OCI-M1 (cell line): ENCODE measurements around the gene RPTOR.
"Not testable (repeated sequence)": the region's sequence is repeated elsewhere in the genome, so short reads cannot be mapped to it uniquely, and the experiment has no call there.

ENCODE experiments used
- DNase-seq: peaks from one replicate; lab custom pipeline; 2025; lab: John Stamatoyannopoulos, UW

RPTOR gene, protein sequence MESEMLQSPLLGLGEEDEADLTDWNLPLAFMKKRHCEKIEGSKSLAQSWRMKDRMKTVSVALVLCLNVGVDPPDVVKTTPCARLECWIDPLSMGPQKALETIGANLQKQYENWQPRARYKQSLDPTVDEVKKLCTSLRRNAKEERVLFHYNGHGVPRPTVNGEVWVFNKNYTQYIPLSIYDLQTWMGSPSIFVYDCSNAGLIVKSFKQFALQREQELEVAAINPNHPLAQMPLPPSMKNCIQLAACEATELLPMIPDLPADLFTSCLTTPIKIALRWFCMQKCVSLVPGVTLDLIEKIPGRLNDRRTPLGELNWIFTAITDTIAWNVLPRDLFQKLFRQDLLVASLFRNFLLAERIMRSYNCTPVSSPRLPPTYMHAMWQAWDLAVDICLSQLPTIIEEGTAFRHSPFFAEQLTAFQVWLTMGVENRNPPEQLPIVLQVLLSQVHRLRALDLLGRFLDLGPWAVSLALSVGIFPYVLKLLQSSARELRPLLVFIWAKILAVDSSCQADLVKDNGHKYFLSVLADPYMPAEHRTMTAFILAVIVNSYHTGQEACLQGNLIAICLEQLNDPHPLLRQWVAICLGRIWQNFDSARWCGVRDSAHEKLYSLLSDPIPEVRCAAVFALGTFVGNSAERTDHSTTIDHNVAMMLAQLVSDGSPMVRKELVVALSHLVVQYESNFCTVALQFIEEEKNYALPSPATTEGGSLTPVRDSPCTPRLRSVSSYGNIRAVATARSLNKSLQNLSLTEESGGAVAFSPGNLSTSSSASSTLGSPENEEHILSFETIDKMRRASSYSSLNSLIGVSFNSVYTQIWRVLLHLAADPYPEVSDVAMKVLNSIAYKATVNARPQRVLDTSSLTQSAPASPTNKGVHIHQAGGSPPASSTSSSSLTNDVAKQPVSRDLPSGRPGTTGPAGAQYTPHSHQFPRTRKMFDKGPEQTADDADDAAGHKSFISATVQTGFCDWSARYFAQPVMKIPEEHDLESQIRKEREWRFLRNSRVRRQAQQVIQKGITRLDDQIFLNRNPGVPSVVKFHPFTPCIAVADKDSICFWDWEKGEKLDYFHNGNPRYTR (N-terminal part only)

DNA sequence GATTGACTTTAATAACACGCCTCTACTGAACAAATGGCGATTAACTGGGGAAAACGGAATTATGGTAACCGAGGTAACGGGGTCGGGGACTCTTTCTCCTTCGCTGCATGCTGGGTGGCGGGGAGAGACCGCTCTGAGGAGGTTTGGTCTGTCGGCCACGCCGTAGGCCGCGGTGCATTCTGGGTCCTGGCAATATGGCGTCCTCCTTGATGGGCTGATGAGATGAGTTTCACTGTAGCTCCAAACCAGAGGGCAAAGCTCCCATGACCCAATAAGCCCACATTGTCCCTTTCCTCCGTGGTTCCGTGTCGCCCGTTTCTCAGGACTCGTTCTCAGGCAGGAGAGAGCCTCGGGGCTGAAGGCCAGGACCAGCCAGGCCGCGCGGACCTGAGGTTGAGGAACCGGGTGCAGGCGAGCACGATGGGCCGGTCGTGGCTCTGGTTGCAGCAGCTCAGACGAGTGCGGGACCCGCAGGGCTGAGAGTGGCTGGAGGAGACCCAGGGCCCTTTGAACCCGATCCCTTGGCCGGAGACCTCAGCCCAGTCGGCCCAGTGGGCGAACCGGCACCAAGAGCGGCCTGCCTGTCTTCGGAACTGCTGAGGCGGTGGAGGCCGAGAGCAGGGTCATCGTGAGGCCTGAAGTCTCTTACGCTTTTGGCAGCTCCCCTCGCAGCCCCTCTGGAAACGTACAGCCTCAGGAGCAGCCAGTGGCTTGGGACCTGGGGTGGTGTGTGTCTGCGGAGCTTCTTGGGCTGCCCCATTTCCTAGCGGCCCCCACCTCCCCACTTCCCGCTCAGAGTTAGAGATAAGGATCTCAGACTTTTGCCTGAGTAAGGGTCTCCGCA is at the start of gene RPTOR:
Gene RPTOR, plus strand, starts transcription at position 184 of the 844 bp plus-strand sequence. CDS start 792 bp downstream, outside the sequence.
- DNase-seq: peak; percentile 94

DNA sequence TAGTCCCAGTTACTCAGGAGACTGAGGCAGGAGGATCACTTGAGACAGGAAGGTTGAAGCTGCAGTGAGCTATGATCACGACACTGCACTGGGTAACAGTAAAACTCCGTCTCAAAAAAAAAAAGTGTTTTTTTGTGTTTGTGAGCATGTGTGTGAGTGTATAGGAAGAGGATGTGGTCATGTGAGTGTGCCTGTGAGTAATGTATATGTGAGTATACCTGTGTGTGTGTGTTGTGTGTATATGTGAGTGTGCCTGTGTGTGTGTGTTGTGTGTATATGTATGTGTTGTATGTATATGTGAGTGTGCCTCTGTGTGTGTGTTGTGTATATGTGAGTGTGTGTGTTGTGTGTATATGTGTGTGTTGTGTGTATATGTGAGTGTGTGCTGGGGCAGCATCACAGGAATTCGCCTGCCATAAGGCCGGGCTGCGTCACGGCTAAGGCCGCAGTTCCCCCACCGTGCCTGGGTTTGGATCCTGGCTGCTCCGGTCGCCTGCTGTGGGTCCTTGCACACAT is 46.9 kb upstream of the RPTOR start:
- DNase-seq: no peak

DNA sequence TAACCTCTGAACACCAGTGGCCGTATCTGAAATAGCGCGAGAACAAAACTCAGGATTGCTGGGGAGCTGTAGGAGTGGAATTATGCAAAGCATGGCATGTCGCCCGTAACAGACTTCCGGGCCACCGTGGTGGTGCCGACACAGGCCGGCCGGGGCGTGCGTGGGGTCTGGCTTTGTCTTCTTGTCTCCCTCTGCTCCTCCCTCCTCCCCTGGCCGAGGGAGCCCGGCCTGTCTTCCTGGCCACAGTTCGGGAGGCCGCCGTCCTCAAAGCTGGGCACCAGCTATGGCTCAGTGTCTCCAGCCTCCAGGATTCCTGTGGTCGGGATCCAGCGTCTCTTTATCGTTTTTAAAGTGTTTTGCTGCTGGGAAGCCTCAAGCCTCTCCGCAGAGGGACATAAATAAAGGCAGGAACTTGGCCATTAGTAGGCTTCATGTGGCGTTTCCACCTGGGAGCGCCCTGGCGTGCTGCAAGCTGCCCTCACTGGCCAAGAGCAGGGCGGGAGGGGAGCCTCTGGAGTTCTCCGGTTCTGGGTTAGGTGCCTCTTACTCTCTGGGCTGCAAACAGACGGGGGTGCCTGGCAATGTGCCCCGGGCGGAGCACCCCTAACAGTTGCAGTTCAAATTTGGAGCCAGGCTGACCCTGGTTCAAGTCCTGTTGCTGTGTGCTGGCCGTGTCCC is 46.3 kb upstream of the RPTOR start:
- no peak for DNase-seq

DNA sequence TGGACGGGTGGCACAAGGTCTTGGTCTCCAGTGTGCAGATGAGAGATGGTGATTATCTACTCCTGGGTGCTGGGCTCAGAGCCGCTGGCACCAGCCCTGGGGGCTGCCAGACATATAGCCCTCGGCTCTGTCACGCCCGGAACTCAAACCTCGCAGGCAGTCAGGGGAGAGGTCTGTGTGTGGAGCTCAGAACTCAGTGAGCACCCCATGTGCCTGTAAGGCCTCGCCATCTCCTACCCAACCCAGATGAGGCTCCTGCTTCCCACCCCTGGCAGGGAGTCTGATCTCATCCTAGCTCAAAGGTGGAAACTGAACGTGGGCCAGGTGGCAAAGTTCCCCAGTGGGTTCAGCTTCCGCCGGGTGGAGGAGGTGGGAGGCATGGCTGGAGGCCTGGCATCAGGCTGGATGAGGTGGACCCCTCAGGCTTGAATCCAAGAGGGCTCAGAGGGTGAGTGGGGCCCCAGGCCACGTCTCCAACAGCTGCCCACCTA is 45.7 kb upstream of the RPTOR start:
- DNase-seq: no peak

DNA sequence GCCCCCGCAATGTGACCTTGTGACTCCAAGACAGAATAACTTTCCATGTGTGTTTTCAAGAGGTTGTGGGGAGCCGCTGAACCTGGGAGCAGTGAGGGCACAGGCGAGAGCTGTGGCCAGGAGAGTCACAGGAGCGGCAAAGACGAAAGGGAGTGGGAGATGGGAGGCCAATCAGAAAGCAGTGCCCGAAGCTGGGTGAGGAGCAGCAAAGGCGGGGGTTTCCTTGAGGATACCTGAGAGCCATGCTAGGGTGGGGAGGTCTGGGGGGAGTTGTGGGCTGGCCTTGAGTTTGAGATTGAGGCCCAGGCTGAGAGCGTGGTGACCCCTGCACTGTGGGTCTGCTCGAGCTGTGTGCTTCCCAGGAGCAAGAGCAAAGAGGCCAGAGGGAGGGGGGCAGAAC is 45.1 kb upstream of the RPTOR start:
- no peak for DNase-seq

DNA sequence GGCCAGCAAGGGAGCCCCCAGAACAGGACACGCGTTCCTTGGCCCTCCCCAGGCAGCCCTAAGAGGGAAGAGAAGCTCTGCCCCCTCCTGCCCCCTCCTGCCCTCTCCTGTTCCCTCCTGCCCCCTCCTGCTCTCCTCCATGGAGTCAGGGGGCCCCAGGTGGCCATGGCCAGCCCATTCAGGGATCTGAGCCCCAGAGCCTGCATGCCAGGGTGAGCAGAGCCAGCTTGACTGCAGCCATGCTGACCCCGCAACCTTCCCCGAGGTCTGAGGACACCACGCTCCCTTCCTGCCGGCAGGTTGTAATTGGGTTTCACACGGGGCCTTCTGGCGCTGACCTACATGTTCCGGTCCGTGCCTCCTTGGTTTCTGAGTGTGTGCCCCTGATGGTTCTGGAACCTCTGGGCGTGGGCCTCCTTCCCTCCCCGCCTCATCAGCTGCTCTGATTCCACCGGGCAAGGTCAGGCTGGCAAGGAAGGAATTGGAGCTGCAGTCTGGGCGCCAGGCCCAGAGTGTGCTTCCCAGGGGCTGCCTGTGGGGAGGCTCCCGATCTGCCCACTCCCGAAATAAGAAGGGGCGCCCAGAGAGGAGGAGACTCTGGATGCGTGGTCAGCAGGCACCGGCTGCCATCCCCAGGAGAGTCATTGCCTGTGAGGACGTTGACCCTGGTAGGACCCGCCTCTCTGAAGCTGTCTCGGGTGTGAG is 44.5 kb upstream of the RPTOR start:
- DNase-seq: no peak

DNA sequence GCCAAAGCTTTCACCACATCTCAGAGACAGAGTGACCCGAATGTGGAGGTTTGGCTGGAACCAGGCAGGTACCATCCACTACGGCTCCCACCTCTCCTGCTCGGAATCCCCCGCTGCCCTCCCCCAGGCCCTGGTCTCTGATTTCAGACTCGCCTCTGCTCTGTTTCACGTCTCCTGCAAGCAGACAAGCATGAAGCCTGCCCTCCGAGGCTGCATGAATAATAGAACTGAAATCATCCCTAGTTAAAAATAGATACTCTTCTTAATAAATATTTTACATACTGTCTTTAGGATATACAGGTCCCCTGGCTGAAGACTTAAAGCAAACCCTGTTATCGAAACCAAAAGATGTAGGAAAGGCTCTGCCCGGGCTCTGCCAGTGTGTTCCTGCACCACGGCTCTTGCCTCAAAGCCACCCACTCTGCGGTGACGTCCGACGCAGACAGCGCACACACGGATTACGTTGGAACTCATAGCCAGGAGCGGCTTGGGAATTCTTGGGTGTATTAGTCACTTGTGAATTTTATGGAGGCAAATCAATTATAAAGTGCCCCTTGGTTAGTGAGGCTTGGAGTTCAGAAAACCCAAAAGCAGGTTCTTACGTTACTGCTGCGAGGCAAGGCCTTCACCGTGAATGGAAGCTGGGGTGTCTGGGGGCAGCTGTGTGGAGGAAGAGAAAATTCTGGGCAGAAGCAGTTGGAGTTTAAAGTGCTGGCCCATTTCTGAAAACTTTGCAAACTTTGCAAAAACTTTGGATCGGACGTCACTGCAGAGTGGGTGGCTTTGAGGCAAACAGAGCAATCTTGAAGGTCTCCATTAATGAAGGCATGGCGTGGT is 42.7 kb upstream of the RPTOR start:
- DNase-seq: no peak

DNA sequence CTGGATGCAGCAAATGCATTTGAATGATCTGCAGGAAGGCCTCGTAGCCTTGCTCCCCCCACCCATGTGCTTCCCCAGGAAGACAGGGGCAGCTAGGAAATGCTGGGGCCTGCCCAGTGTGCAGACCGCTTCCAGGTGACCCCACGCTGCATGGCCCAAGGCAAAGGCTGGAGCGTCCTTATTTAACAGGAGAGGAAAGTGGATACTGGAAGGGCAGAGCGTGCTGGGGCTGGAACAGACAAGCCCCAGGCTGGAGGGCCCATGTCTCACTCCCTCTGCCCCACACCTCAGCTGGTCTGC is 42.1 kb upstream of the RPTOR start:
- no peak for DNase-seq

DNA sequence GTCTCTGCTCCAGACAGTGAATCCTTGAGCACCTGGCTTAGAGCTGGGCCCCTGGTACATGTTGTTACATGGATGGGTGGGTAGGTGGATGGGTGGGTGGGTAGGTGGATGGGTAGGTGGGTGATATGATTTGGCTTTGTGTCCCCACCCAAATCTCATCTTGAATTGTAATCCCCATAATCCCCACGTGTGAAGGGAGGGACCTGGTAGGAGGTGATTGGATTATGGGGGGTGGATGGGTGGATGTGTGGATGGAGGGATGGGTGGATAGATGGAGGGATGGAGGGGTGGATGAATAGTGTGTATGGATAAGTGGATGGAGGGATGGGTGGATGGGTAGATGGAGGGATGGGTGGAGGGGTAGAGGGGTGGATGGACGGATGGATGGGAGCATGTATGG is 41.6 kb upstream of the RPTOR start:
- DNase-seq: no peak

DNA sequence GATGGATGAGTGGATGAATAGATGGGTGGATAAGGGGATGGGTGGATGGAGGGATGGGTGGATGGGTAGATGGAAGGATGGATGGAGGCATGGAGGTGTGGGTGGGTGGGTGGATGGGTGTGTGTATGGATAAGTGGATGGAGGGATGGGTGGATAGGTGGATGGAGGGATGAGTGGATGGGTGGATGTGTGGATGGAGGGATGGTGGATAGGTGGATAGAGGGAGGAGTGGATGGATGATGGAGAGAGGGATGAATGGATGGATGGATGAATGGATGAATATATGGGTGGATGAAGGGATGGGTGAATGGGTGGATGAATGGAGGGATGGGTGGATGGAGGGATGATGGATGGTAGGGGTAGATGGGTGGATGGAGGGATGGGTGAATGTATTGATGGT is 40.7 kb upstream of the RPTOR start:
- no peak for DNase-seq

DNA sequence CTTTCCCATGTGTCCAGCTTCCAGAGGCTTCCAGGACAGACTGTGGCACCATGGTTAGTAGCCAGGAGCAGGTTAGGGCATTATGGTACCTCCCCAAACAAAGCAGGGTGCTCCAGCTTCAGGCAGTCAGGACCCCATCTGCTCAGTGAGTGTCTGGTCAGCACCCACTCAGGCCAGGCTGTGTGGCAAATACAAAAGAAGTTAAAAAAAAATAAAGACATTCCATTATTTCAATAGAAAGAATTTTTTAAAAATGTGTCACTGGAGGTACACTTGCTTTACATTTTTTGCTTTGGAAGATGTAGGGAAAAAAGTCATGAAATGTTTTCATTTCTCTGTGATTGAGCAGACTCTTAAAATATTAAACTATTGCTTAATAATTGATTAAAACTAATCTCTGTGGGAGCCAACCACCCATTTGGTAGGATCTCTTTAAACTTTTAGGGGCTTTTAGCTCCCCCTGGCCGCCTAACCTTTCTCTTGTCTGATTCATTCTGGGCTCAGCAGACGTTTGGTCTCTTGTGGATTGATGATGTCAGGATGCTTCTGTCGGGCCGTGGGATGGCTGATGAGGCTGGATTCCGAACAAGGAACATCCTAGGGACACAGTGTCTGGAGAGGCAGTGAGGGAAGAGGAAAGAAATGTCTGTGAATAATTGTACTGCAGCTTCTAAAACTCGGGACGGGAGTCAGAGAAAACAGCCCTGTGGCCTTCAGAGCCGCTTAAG is 39.8 kb upstream of the RPTOR start:
- DNase-seq: no peak

DNA sequence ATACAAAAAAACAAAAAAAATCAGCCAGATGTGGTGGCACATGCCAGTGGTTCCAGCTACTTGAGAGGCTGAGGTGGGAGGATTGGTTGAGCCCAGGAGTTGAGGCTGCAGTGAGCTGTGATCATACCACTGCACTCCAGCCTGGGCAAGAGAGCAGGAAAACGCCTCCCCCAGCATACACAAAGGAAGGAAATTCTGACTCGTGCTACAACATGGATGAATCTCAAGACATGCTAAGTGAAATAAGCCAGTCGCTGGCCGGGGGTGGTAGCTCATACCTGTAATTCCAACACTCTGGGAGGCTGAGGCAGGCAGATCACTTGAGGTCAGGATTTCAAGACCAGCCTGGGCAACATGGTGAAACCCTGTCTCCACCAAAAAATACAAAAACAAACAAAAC is 37.5 kb upstream of the RPTOR start:
- not testable (repeated sequence) for DNase-seq

DNA sequence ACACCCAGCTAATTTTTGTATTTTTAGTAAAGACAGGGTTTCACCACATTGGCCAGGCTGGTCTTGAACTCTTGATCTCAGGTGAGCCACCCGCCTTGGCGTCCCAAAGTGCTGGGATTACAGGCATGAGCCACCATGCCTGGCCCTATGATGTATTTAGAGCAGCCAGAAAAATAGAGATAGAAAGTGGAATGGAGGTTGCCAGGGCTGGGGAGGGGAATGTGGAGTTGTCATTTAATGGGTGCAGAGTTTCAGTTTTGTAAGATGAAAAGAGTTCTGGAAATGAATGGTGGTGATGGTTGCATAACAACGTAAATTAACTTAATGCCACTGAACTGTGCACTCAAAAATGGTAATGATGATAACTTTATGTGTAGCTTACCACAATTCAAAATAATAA is 36.7 kb upstream of the RPTOR start:
- no peak for DNase-seq

DNA sequence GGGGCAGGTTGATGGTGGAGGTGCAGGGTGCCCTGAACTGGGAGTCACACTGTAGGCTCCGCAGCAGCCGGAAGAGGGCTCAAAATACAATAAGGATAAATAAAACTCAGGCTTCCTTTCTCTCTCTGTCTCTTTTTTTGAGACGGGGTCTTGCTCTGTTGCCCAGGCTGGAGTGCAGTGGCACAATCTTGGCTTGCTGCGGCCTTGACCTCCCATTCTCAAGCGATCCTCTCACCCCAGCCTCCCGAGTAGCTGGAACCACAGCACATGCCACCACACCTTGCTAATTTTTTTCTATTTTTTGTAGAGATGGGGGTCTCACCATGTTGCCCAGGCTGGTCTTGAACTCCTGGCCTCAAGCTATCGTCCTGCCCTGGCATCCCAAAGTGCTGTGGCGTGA is 35.3 kb upstream of the RPTOR start:
- DNase-seq: no peak

DNA sequence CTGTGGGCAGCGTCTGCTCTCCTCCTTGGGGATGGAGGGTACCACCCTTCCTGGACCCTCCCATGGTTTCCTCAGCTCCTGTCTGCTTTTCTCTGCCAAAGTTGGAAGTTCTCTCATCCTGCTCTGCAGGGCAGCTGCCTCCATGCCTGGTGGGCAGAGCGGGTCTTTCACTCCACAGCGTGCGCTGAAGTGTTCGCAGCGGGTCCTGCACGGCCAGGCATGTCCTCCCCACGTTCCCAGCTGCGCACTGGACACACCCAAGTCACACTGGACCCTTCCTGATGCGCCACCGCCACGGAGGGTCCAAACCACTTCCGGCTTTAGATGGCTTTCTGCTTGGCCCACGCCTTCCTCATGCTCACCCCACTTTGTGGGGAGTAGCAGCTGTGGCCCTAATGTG is 34.5 kb upstream of the RPTOR start:
- no peak for DNase-seq

DNA sequence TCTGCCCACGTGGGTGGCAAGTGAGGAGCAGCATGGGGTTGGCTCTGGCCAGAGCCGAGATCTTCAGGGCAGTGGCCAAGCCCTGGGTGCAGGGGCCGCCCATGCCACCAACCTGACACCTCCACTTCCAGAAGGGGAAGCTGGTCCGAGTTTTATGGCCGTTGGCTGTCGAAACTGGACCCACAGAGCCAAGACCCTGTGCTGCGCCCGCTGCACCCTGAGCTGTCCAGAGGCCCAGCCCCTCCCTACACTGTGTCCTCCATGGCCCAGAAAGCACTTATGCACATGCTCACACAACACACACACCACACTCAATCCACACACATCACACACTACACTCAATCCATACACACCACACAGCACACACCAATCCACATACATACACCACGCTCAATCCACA is 33.9 kb upstream of the RPTOR start:
- no peak for DNase-seq

DNA sequence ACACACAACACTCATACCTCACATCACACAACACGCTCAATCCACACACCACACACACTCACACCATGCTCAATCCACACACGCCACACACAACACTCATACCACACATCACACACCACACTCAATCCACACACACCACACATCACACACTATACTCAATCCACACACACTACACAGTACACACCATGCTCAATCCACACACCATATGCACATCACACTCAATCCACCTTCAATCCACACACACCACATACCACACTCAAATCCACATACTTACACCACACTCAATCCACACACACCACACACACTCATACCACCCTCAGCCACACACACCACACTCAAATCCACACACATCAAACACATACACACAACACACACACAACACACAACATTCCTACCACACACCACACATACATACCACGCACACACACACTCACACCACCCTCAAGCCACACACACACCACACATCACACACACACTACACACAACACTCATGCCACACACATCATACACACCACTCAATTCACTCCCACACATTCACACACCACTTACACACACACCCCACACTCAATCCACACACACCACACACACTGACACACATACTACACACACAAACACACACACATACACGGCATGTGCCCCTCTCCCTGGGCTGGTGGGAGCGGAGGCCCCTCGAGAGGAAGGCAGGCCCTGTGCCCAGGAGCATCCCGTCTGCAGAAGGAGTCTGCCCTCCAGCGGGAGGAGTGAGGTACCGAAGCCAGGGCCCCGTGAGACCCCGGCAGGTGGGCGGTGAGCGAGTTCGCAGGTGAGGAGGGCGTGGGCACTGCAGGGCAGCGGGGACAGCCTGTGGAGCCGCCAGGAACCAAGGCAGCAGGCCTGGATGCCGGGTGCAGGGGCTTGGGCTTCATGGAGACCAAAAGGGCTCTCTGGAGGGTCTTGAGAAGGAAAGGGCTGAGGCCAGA is 33.1 kb upstream of the RPTOR start:
- no peak for DNase-seq

DNA sequence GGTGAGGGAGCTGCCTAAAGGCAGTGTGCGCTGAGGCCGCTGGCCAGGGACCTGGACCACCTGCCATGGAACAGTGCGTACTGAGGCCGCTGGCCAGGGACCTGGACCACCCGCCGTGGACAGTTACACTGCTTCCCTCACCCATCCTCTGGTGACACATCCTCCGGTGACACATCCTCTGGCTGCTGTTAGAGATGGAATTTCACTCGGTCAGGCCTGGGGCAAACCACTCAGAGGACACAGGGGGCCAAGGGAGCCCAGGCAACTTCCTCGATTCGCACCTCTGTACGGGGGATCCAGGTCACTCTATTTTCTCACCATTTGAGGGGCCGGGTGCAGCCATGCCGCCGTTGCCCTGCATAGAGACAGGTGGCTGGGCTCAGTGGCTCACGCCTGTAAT is 32.4 kb upstream of the RPTOR start:
- no peak for DNase-seq
